ENCODE data around the gene SSH2. TPM values are rescaled to one million over a fixed set of nuclear protein-coding genes. Genes with fewer than 3 reads are reported as not detected.
A peak's percentile ranks its signal among the peaks of the same experiment; 100 is the strongest.

Gene SSH2
- total RNA-seq, 2 experiments from 2014 or later: 37.5 to 43.5 TPM

DNA sequence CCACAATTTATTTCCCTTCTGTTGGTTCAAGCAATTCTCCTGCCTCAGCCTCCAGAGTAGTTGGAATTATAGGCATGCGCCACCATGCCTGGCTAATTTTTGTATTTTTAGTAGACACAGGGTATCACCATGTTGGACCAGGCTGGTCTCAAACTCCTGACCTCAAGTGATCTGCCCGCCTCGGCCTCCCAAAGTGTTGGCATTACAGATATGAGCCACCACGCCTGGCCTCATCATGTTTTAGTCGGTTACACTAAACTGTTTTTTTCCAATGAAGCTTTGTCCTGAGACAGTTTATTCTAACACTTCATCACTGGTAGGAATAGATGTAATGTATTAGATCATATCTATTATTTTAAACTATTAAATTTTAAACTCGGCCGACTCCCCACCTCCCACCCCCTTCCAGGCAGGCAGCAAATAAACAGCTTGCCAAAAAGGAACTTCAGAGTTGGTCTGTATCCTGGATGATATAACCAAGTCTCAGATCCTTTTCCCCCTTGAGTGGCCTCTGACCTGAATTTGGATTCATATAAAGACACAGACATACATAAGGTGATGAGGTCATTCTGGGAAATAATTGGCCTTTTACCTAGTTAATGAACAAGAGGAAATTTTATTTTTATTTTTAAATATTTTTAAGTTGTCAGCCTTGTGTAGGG lies 288.9 kb downstream of the SSH2 start:
- ChIA-PET POLR2A (interaction anchor here (0.6 to 1.1 kb wide), 2 partner anchors 9 to 120 kb away, joined by 3 read pairs; no protein-coding TSS in a partner anchor), CTCF (interaction anchor here (0.6 to 9.0 kb wide), 5 partner anchors 13 to 163 kb away, joined by 3 to 155 read pairs (median 11); no protein-coding TSS in a partner anchor)
- intact Hi-C loops (cut with micrococcal nuclease): loop anchor here (5.0 kb wide), 1 partner anchor 121 kb away; no protein-coding TSS in a partner anchor
- no peaks in the 10 kb centered on the region for H3K9me3 Mint-ChIP-seq
- no peak for DNase-seq
- H3K36me3 Mint-ChIP-seq (ENCODE audit: low read depth): peaks cover 35% of the 10 kb centered on the region
- TF ChIP-seq, protein P1, sequence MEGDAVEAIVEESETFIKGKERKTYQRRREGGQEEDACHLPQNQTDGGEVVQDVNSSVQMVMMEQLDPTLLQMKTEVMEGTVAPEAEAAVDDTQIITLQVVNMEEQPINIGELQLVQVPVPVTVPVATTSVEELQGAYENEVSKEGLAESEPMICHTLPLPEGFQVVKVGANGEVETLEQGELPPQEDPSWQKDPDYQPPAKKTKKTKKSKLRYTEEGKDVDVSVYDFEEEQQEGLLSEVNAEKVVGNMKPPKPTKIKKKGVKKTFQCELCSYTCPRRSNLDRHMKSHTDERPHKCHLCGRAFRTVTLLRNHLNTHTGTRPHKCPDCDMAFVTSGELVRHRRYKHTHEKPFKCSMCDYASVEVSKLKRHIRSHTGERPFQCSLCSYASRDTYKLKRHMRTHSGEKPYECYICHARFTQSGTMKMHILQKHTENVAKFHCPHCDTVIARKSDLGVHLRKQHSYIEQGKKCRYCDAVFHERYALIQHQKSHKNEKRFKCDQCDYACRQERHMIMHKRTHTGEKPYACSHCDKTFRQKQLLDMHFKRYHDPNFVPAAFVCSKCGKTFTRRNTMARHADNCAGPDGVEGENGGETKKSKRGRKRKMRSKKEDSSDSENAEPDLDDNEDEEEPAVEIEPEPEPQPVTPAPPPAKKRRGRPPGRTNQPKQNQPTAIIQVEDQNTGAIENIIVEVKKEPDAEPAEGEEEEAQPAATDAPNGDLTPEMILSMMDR (IDR thresholded peaks at IDR 0.05): no peak
- ATAC-seq: no peak
- no peaks in the 10 kb centered on the region for H3K27me3 Mint-ChIP-seq
- peak overlapping the region; percentile 87 for H3K27ac Mint-ChIP-seq
- no peak overlapping the region for H3K4me3 Mint-ChIP-seq
- peaks cover 40% of the 10 kb centered on the region for H3K4me1 Mint-ChIP-seq (ENCODE audit: low read depth)

DNA sequence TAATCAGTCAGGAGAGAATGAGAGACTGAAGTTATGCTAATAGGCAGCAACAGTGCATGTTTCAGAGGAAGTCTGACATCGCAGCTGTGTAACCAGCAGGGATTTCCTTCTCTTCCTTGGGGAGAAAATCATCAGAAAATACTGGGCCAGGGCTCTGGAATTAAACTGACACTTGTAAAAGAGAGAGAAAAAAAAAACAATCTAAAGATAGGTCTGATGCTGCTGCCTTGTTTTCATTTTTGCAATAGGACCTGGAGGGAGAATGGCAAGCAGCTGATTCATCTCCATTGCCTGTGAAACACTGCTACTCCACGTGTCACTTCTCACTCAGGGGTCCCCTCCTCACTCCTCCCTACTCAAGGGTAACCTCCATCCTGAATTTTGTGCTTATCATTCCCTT lies 289.6 kb downstream of the SSH2 start:
- Mint-ChIP-seq H3K27me3 (no peaks in the 10 kb centered on the region), H3K9me3 (no peaks in the 10 kb centered on the region), H3K4me3 (no peak overlapping the region), H3K4me1 (ENCODE audit: low read depth) (peaks cover 34% of the 10 kb centered on the region), H3K36me3 (ENCODE audit: low read depth) (peaks cover 37% of the 10 kb centered on the region), H3K27ac (peak overlapping the region; percentile 87)
- ChIA-PET CTCF (interaction anchor here (1.4 to 9.0 kb wide), 11 partner anchors 14 to 290 kb away, joined by 4 to 155 read pairs (median 10); partner anchors contain the start of gene SSH2), POLR2A (interaction anchor here (1.1 to 2.0 kb wide), 3 partner anchors 8 to 34 kb away, joined by 3 to 8 read pairs (median 3); no protein-coding TSS in a partner anchor)
- TF ChIP-seq, protein P1 (IDR thresholded peaks at IDR 0.05): no peak
- ATAC-seq (no peak), DNase-seq (no peak)
- intact Hi-C loops (cut with micrococcal nuclease): loop anchor here (5.0 kb wide), 1 partner anchor 122 kb away; no protein-coding TSS in a partner anchor

DNA sequence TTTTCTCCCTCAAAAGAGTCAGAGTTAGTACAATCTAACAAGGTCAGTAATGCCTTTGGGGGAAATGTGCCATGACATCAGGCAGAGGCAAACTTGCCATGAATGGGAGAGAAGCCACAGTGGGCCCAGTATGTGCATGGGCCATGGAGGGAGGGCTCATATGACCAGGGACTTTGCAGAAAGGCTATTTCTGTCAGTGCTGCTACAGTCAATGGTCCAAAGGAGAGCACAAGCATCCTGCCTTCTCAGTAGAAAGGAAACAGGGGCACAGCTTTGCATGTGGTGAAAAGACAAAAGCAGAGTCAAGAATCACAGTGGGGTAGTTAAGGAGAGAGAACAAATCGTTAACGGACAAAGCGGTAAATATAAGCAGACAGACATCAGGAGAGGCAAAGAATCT lies 296.1 kb downstream of the SSH2 start:
- DNase-seq: no peak
- no peak overlapping the region for H3K4me3 Mint-ChIP-seq
- no peak for ATAC-seq
- H3K36me3 Mint-ChIP-seq (ENCODE audit: low read depth): peaks cover 32% of the 10 kb centered on the region
- CTCF ChIA-PET: interaction anchor here (1.3 to 1.7 kb wide), 3 partner anchors 16 to 153 kb away, joined by 4 to 6 read pairs (median 5); no protein-coding TSS in a partner anchor
- H3K27ac Mint-ChIP-seq: peak overlapping the region; percentile 44
- TF ChIP-seq, protein P1 (IDR thresholded peaks at IDR 0.05): no peak
- POLR2A ChIA-PET: no interaction called here
- H3K4me1 Mint-ChIP-seq (ENCODE audit: low read depth): peaks cover 22% of the 10 kb centered on the region
- intact Hi-C loops (cut with micrococcal nuclease): no loop called here
- H3K9me3 Mint-ChIP-seq: no peaks in the 10 kb centered on the region
- no peaks in the 10 kb centered on the region for H3K27me3 Mint-ChIP-seq

DNA sequence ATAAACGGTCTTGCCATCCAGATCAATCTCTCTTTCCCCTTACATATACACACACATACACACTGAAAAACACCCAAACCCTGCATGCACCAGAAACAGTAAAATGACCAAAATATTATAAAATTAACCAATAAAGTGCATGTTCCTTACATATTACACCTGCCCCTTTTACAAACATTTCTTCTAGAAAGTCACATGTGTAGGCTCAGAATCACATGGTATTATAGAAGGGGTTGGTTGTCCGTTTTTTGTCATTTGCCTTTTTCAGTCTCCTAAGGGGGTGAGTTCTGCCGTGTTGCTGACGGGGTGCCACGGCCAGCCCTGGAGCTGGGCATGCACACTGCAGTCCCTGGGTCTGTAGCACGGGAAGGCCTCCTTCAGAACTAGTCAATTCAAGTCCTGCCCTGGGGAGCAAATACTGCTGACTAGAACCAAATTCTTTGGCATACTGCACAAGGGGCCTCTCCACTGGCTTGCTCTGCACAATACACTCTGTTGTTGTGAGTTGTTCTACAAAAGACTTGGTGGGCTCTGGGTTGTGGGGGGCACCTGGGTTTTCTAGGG lies 299.3 kb downstream of the SSH2 start:
- Mint-ChIP-seq H3K4me1 (ENCODE audit: low read depth) (peaks cover 40% of the 10 kb centered on the region), H3K27ac (peak overlapping the region; percentile 58), H3K9me3 (no peaks in the 10 kb centered on the region), H3K36me3 (ENCODE audit: low read depth) (peaks cover 23% of the 10 kb centered on the region), H3K27me3 (no peaks in the 10 kb centered on the region), H3K4me3 (no peak overlapping the region)
- no peak for DNase-seq
- TF ChIP-seq, protein P1 (IDR thresholded peaks at IDR 0.05): no peak
- intact Hi-C loops (cut with micrococcal nuclease): no loop called here
- ATAC-seq: no peak
- POLR2A ChIA-PET: no interaction called here
- CTCF ChIA-PET: interaction anchor here (1.9 kb wide), 1 partner anchor 9 kb away, joined by 5 read pairs; no protein-coding TSS in a partner anchor

DNA sequence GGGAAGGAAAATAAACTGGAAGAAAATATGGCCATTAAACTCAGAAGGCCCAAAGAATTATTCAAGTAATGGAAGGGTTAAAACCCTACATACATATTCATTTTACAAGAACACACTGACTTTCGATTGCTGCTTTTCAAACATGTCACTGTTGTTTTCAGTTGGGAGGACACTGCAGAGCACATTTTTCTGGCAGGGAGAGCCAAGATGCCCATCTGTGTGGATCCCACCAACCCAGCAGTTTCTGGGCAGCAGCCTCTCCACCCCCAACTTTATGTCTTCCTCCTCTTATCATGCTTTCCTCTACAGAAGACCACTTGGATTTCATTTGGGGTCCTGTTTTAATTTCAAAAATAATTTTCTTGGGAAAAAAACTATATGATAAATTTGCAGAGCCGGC lies 300.2 kb downstream of the SSH2 start:
- no peaks in the 10 kb centered on the region for H3K27me3 Mint-ChIP-seq
- CTCF ChIA-PET: interaction anchor here (1.4 to 1.9 kb wide), 3 partner anchors 9 to 12 kb away, joined by 5 to 9 read pairs (median 5); no protein-coding TSS in a partner anchor
- H3K4me1 Mint-ChIP-seq (ENCODE audit: low read depth): peaks cover 46% of the 10 kb centered on the region
- peaks cover 21% of the 10 kb centered on the region for H3K36me3 Mint-ChIP-seq (ENCODE audit: low read depth)
- DNase-seq (no peak), ATAC-seq (no peak)
- TF ChIP-seq, protein P1 (IDR thresholded peaks at IDR 0.05): no peak
- H3K9me3 Mint-ChIP-seq: no peaks in the 10 kb centered on the region
- H3K27ac Mint-ChIP-seq: peak overlapping the region; percentile 38
- H3K4me3 Mint-ChIP-seq: no peak overlapping the region
- intact Hi-C loops (cut with micrococcal nuclease): no loop called here
- POLR2A ChIA-PET: interaction anchor here (1.9 kb wide), 1 partner anchor 12 kb away, joined by 7 read pairs; no protein-coding TSS in a partner anchor
